Measurements from ENCODE around the gene USP15.

Gene USP15

DNA sequence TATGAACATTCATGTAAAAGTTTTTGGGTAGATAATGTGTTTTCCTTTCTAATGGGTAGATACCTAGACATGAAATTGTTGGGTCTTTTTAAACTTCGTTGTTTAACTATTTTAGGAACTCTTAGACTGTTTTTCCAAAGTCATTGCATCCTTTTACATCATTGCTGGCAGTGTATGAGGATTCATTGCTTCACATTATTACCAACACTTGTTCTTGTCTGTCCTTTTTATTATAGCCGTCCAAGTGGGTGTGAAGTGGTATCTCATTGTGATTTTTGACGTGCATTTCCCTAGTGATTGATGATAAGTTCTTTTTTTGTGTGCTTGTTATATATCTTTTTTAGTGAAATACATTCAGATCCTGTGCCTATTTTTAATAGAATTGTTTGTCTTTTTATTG is 39.4 kb downstream of the USP15 start:
- TF ChIP-seq, protein P1, sequence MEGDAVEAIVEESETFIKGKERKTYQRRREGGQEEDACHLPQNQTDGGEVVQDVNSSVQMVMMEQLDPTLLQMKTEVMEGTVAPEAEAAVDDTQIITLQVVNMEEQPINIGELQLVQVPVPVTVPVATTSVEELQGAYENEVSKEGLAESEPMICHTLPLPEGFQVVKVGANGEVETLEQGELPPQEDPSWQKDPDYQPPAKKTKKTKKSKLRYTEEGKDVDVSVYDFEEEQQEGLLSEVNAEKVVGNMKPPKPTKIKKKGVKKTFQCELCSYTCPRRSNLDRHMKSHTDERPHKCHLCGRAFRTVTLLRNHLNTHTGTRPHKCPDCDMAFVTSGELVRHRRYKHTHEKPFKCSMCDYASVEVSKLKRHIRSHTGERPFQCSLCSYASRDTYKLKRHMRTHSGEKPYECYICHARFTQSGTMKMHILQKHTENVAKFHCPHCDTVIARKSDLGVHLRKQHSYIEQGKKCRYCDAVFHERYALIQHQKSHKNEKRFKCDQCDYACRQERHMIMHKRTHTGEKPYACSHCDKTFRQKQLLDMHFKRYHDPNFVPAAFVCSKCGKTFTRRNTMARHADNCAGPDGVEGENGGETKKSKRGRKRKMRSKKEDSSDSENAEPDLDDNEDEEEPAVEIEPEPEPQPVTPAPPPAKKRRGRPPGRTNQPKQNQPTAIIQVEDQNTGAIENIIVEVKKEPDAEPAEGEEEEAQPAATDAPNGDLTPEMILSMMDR (IDR thresholded peaks at IDR 0.05; ENCODE audit: insufficient read depth, low read length), result no peak
- TF ChIP-seq, protein P2, sequence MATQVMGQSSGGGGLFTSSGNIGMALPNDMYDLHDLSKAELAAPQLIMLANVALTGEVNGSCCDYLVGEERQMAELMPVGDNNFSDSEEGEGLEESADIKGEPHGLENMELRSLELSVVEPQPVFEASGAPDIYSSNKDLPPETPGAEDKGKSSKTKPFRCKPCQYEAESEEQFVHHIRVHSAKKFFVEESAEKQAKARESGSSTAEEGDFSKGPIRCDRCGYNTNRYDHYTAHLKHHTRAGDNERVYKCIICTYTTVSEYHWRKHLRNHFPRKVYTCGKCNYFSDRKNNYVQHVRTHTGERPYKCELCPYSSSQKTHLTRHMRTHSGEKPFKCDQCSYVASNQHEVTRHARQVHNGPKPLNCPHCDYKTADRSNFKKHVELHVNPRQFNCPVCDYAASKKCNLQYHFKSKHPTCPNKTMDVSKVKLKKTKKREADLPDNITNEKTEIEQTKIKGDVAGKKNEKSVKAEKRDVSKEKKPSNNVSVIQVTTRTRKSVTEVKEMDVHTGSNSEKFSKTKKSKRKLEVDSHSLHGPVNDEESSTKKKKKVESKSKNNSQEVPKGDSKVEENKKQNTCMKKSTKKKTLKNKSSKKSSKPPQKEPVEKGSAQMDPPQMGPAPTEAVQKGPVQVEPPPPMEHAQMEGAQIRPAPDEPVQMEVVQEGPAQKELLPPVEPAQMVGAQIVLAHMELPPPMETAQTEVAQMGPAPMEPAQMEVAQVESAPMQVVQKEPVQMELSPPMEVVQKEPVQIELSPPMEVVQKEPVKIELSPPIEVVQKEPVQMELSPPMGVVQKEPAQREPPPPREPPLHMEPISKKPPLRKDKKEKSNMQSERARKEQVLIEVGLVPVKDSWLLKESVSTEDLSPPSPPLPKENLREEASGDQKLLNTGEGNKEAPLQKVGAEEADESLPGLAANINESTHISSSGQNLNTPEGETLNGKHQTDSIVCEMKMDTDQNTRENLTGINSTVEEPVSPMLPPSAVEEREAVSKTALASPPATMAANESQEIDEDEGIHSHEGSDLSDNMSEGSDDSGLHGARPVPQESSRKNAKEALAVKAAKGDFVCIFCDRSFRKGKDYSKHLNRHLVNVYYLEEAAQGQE (IDR thresholded peaks at IDR 0.05; ENCODE audit: insufficient replicate concordance, low read depth), result no peak
- no peak for TF ChIP-seq GABPA (IDR thresholded peaks at IDR 0.05; ENCODE audit: low read depth)
- no peak for TF ChIP-seq SPI1 (IDR thresholded peaks at IDR 0.05; ENCODE audit: borderline replicate concordance, low read depth)
- TF ChIP-seq POLR2AphosphoS5 (IDR thresholded peaks at IDR 0.05; ENCODE audit: low read depth), result no peak
- Histone ChIP-seq H3K27me3 (ENCODE audit: insufficient read depth, poor library complexity, severe bottlenecking) (no peaks in the 10 kb centered on the region), H3K4me3 (replicated peaks; ENCODE audit: insufficient read depth, low read length) (no peak overlapping the region), H3K27ac (replicated peaks) (no peak overlapping the region)
- DNase-seq (ENCODE audit: low read depth in 1 of 2, low spot score in 1 of 2), result no peak

DNA sequence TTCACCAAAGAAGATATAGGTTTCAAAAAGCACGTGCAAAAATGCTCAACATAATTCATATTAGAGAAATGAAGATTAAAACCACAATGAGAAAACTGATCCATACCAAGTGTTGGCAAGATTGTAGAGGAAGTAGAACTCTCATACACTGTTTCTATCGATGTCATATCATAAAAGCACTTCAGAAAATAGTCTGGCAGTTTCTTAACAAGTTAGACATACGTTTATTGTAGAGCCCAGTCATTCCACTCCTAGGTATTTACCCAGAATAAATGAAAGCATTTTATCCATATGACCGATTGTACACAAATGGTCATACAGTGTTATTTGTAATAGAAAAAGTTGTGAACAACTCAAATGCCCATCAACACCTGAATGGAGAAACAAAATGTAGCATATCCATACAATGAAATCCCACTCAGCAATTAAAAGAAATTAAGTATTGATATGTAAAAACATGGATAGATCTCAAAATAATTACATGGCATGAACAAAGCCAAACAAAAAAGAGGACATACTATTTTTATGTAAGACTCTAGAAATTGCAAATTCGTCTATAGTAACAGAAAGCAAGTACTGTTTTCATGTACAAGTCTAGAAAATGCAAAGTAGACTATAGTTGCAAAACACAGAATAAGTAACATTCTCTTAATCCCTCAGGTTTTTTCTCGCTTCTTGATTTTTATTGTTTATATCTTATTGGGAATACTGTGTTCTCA is 41.0 kb downstream of the USP15 start:
- H3K27ac ChIP-seq (replicated peaks), result no peak overlapping the region
- H3K27me3 ChIP-seq (ENCODE audit: insufficient read depth, poor library complexity, severe bottlenecking), result no peaks in the 10 kb centered on the region
- TF ChIP-seq POLR2AphosphoS5 (IDR thresholded peaks at IDR 0.05; ENCODE audit: low read depth) (no peak), SPI1 (IDR thresholded peaks at IDR 0.05; ENCODE audit: borderline replicate concordance, low read depth) (no peak), GABPA (IDR thresholded peaks at IDR 0.05; ENCODE audit: low read depth) (no peak)
- TF ChIP-seq, protein P2 (IDR thresholded peaks at IDR 0.05; ENCODE audit: insufficient replicate concordance, low read depth), result no peak
- TF ChIP-seq, protein P1 (IDR thresholded peaks at IDR 0.05; ENCODE audit: insufficient read depth, low read length), result no peak
- H3K4me3 ChIP-seq (replicated peaks; ENCODE audit: insufficient read depth, low read length), result no peak overlapping the region
- no peak for DNase-seq (ENCODE audit: low read depth in 1 of 2, low spot score in 1 of 2)

DNA sequence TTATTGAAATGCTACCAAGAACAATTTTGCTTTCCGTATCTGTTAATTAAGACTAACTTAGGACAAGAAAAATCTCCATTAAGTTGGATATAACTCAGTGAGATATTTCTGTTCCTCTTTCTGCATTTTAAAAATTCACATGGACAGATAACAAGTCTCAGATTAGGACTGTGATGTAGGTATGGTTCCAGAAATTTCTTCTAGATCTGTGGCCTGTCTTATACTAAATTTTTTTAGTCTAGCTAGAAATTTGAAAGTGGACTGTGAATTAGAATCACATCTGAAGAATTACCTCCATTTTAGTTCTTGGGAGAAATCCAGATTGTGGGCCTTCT is 41.6 kb downstream of the USP15 start:
- H3K27me3 ChIP-seq (ENCODE audit: insufficient read depth, poor library complexity, severe bottlenecking), result no peaks in the 10 kb centered on the region
- H3K4me3 ChIP-seq (replicated peaks; ENCODE audit: insufficient read depth, low read length), result no peak overlapping the region
- TF ChIP-seq, protein P2 (IDR thresholded peaks at IDR 0.05; ENCODE audit: insufficient replicate concordance, low read depth), result no peak
- TF ChIP-seq GABPA (IDR thresholded peaks at IDR 0.05; ENCODE audit: low read depth), result no peak
- no peak for TF ChIP-seq POLR2AphosphoS5 (IDR thresholded peaks at IDR 0.05; ENCODE audit: low read depth)
- TF ChIP-seq, protein P1 (IDR thresholded peaks at IDR 0.05; ENCODE audit: insufficient read depth, low read length), result no peak
- no peak for TF ChIP-seq SPI1 (IDR thresholded peaks at IDR 0.05; ENCODE audit: borderline replicate concordance, low read depth)
- DNase-seq (ENCODE audit: low read depth in 1 of 2, low spot score in 1 of 2), result no peak
- H3K27ac ChIP-seq (replicated peaks), result no peak overlapping the region

All from HL-60 (cell line).